Umbilical cord (tissue), 1 donor: Measurements from ENCODE around the gene PVALEF. TPM values are rescaled to one million over a fixed set of nuclear protein-coding genes. Genes with fewer than 3 reads are reported as not detected.

Experiments used
- total RNA-seq: library from RNA; depleted of rRNA; stranded (reverse); fragments of >200 nt; gene quantifications from one replicate; pipeline ENCODE4 v1.2.3, GENCODE V29; 2014; ENCODE audit warnings: low replicate concordance; ENCODE audit not compliant: insufficient read depth

PVALEF gene
- total RNA-seq, 1 donor from 2014 or later = not detected

Other genes with a start within 250 kb of the PVALEF start
- gene CHMP6, start 173.7 kb upstream of the PVALEF start, total RNA-seq = 14.9 TPM
- 8.4 TPM for gene BAIAP2, start 130.4 kb upstream of the PVALEF start, total RNA-seq
- 1.4 TPM for gene AATK, start 714 bp downstream of the PVALEF start, total RNA-seq
- 4.6 TPM for gene CEP131, start 57.5 kb downstream of the PVALEF start, total RNA-seq
- gene TEPSIN, start 73.5 kb downstream of the PVALEF start, total RNA-seq = 9.4 TPM
- gene NDUFAF8, start 73.8 kb downstream of the PVALEF start, total RNA-seq = 77.0 TPM
- gene SLC38A10, start 129.8 kb downstream of the PVALEF start, total RNA-seq = 48.6 TPM
- 3.6 TPM for gene BAHCC1, start 229.9 kb downstream of the PVALEF start, total RNA-seq